Caco-2 (cell line): ENCODE results near the gene OCLN. TPM values are rescaled to one million over a fixed set of nuclear protein-coding genes. Genes with fewer than 3 reads are reported as not detected.
A peak's percentile ranks its signal among the peaks of the same experiment; 100 is the strongest.
"Not testable (repeated sequence)": the region's sequence is repeated elsewhere in the genome, so short reads cannot be mapped to it uniquely, and the experiment has no call there.

ENCODE experiments used
- BruUV-seq: library from RNA; stranded (reverse); fragments of 400-500 nt; replicated peaks from 2 replicates; lab custom pipeline; 2021; lab: Mats Ljungman, UMichigan
- CTCF ChIA-PET: fragments of 300-600 bp; sonication (Branson Sonifier 250); formaldehyde crosslinking; loops from one replicate; lab custom pipeline; 2022; ENCODE audit warnings: antibody characterized with exemption; lab: Charles Lee
- POLR2A ChIA-PET: fragments of 300-600 bp; sonication (Branson Sonifier 250); formaldehyde crosslinking; loops from one replicate; lab custom pipeline; 2022; ENCODE audit warnings: antibody characterized with exemption; lab: Charles Lee
- DNase-seq, 2 experiments: peaks; one replicate each; pipeline versions ENCODE4 v3.0.0 to v3.0.0-alpha.2; 2020 to 2022
- H3K27me3 ChIP-seq: replicated peaks from 2 replicates; pipeline ENCODE4 v1.6.0; 2011; ENCODE audit warnings: low read length; ENCODE audit not compliant: control insufficient read depth, insufficient read depth
- H3K36me3 ChIP-seq: 2 replicates; pipeline ENCODE4 v1.5.1; 2011; ENCODE audit warnings: low read length; ENCODE audit not compliant: control insufficient read depth, insufficient read depth
- H3K4me1 ChIP-seq: fragments of 250-450 bp; sonication (Bioruptor Pico); 2 replicates; pipeline ENCODE4 v1.5.1; 2020; ENCODE audit warnings: mild to moderate bottlenecking
- H3K4me3 ChIP-seq: 2 replicates; pipeline ENCODE4 v1.5.1; 2011; ENCODE audit warnings: low read depth, mild to moderate bottlenecking, control low read depth, low read length
- H3K9me3 ChIP-seq: fragments of 250-450 bp; sonication (Bioruptor Pico); 2 replicates; pipeline ENCODE4 v1.5.1; 2020; ENCODE audit warnings: mild to moderate bottlenecking, moderate library complexity
- H3K27ac Mint-ChIP-seq: one replicate; pipeline ENCODE4 v1.8.0; 2022; ENCODE audit warnings: mixed read lengths; ENCODE audit not compliant: unreplicated experiment
- H3K27me3 Mint-ChIP-seq: one replicate; pipeline ENCODE4 v1.8.0; 2022; ENCODE audit warnings: mixed read lengths; ENCODE audit not compliant: insufficient read depth, unreplicated experiment
- H3K36me3 Mint-ChIP-seq: one replicate; pipeline ENCODE4 v1.8.0; 2022; ENCODE audit warnings: mild to moderate bottlenecking, mixed read lengths; ENCODE audit not compliant: insufficient read depth, unreplicated experiment
- H3K4me1 Mint-ChIP-seq: one replicate; pipeline ENCODE4 v1.8.0; 2022; ENCODE audit warnings: low read depth, mixed read lengths; ENCODE audit not compliant: unreplicated experiment
- H3K4me3 Mint-ChIP-seq: one replicate; pipeline ENCODE4 v1.8.0; 2022; ENCODE audit warnings: mild to moderate bottlenecking, moderate library complexity, mixed read lengths; ENCODE audit not compliant: unreplicated experiment
- H3K9me3 Mint-ChIP-seq: one replicate; pipeline ENCODE4 v1.8.0; 2022; ENCODE audit warnings: mixed read lengths; ENCODE audit not compliant: unreplicated experiment
- intact Hi-C: fragments of 100-400 bp; cut with micrococcal nuclease; formaldehyde crosslinking; loops from one replicate; pipeline ENCODE4 v1.10.0; 2022; ENCODE audit not compliant: unreplicated experiment
- total RNA-seq: library from RNA; stranded (reverse); gene quantifications from 2 replicates; pipeline ENCODE4 v1.2.3, GENCODE V29; 2022
- TF ChIP-seq, protein P1 (sequence below), 2 experiments: fragments of 200-600 bp in 1 of 2; IDR thresholded peaks; 1 replicate in 1 of 2; 2 replicates in 1 of 2; pipeline versions ENCODE4 v1.5.1 to v1.8.0; 2011 to 2022; ENCODE audit warnings: antibody characterized with exemption in 1 of 2, control low read depth in 1 of 2, inconsistent platforms in 1 of 2, low read depth in 1 of 2, low read length in 1 of 2, mild to moderate bottlenecking in 1 of 2, moderate library complexity in 1 of 2; ENCODE audit not compliant: insufficient read depth in 1 of 2, severe bottlenecking in 1 of 2, unreplicated experiment in 1 of 2

Gene OCLN
- total RNA-seq, 1 experiment from 2014 or later, result 174 TPM

DNA sequence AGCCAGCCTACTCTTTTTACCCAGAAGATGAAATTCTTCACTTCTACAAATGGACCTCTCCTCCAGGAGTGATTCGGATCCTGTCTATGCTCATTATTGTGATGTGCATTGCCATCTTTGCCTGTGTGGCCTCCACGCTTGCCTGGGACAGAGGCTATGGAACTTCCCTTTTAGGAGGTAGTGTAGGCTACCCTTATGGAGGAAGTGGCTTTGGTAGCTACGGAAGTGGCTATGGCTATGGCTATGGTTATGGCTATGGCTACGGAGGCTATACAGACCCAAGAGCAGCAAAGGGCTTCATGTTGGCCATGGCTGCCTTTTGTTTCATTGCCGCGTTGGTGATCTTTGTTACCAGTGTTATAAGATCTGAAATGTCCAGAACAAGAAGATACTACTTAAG lies 16.6 kb downstream of the OCLN start:
- TF ChIP-seq, protein P1, sequence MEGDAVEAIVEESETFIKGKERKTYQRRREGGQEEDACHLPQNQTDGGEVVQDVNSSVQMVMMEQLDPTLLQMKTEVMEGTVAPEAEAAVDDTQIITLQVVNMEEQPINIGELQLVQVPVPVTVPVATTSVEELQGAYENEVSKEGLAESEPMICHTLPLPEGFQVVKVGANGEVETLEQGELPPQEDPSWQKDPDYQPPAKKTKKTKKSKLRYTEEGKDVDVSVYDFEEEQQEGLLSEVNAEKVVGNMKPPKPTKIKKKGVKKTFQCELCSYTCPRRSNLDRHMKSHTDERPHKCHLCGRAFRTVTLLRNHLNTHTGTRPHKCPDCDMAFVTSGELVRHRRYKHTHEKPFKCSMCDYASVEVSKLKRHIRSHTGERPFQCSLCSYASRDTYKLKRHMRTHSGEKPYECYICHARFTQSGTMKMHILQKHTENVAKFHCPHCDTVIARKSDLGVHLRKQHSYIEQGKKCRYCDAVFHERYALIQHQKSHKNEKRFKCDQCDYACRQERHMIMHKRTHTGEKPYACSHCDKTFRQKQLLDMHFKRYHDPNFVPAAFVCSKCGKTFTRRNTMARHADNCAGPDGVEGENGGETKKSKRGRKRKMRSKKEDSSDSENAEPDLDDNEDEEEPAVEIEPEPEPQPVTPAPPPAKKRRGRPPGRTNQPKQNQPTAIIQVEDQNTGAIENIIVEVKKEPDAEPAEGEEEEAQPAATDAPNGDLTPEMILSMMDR (IDR thresholded peaks at IDR 0.05; ENCODE audit: insufficient read depth in 1 of 2, low read depth in 1 of 2, low read length in 1 of 2, severe bottlenecking in 1 of 2, unreplicated experiment in 1 of 2), result no peak
- H3K36me3 Mint-ChIP-seq, result peaks cover 96% of the 10 kb centered on the region
- H3K9me3 ChIP-seq, result no peaks in the 10 kb centered on the region
- H3K9me3 Mint-ChIP-seq, result no peaks in the 10 kb centered on the region
- H3K4me3 Mint-ChIP-seq, result no peak overlapping the region
- CTCF ChIA-PET, result no interaction called here
- H3K36me3 ChIP-seq, result peaks cover 15% of the 10 kb centered on the region
- BruUV-seq, result no TSS peak
- no peak for DNase-seq
- H3K4me1 ChIP-seq, result peaks cover 23% of the 10 kb centered on the region
- H3K27ac Mint-ChIP-seq, result no peak overlapping the region
- no peaks in the 10 kb centered on the region for H3K27me3 ChIP-seq
- intact Hi-C loops, result no loop called here
- POLR2A ChIA-PET, result no interaction called here
- H3K4me1 Mint-ChIP-seq, result peaks cover 11% of the 10 kb centered on the region
- H3K27me3 Mint-ChIP-seq, result no peaks in the 10 kb centered on the region
- no peak overlapping the region for H3K4me3 ChIP-seq

- Histone ChIP-seq H3K36me3 (peaks cover 11% of the 10 kb centered on the region), H3K9me3 (no peaks in the 10 kb centered on the region), H3K4me3 (no peak overlapping the region), H3K27me3 (no peaks in the 10 kb centered on the region), H3K4me1 (peaks cover 24% of the 10 kb centered on the region)
- DNase-seq, result no peak
- Mint-ChIP-seq H3K4me3 (no peak overlapping the region), H3K4me1 (peaks cover 11% of the 10 kb centered on the region), H3K27ac (no peak overlapping the region), H3K9me3 (no peaks in the 10 kb centered on the region), H3K27me3 (no peaks in the 10 kb centered on the region), H3K36me3 (peaks cover 89% of the 10 kb centered on the region)
- intact Hi-C loops, result no loop called here
- TF ChIP-seq, protein P1 (IDR thresholded peaks at IDR 0.05; ENCODE audit: insufficient read depth in 1 of 2, low read depth in 1 of 2, low read length in 1 of 2, severe bottlenecking in 1 of 2, unreplicated experiment in 1 of 2), result no peak
- ChIA-PET POLR2A (no interaction called here), CTCF (no interaction called here)
- BruUV-seq, result no TSS peak
Observed at GRCh38 chr5:69510694-69511093, 18.1 kb downstream of the OCLN start.

GRCh38 chr5:69512740-69513260 lies 20.2 kb downstream of the OCLN start:
- Histone ChIP-seq H3K9me3 (no peaks in the 10 kb centered on the region), H3K27me3 (no peaks in the 10 kb centered on the region), H3K4me1 (peaks cover 32% of the 10 kb centered on the region), H3K4me3 (no peak overlapping the region), H3K36me3 (peaks cover 6% of the 10 kb centered on the region)
- BruUV-seq, result no TSS peak
- intact Hi-C loops, result no loop called here
- Mint-ChIP-seq H3K27ac (peak overlapping the region; percentile 21), H3K36me3 (peaks cover 88% of the 10 kb centered on the region), H3K4me3 (no peak overlapping the region), H3K27me3 (no peaks in the 10 kb centered on the region), H3K9me3 (no peaks in the 10 kb centered on the region), H3K4me1 (peaks cover 11% of the 10 kb centered on the region)
- ChIA-PET CTCF (no interaction called here), POLR2A (no interaction called here)
- DNase-seq, result no peak
- TF ChIP-seq, protein P1 (IDR thresholded peaks at IDR 0.05; ENCODE audit: insufficient read depth in 1 of 2, low read depth in 1 of 2, low read length in 1 of 2, severe bottlenecking in 1 of 2, unreplicated experiment in 1 of 2), result no peak

DNA sequence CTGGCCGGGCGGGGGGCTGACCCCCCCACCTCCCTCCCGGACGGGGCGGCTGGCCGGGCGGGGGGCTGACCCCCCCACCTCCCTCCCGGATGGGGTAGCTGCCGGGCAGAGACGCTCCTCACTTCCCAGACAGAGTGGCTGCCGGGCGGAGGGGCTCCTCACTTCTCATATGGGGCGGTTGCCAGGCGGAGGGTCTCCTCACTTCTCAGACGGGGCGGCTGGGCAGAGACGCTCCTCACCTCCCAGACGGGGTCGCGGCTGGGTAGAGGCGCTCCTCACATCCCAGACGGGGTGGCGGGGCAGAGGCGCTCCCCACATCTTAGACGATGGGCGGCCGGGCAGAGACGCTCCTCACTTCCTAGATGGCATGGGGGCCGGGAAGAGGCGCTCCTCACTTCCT lies 23.0 kb downstream of the OCLN start:
- Mint-ChIP-seq H3K4me1 (peaks cover 11% of the 10 kb centered on the region), H3K36me3 (peaks cover 85% of the 10 kb centered on the region), H3K27ac (peak overlapping the region; percentile 74)
- intact Hi-C loops, H3K9me3 Mint-ChIP-seq, H3K27me3 ChIP-seq, H3K9me3 ChIP-seq, H3K27me3 Mint-ChIP-seq, H3K36me3 ChIP-seq, H3K4me3 ChIP-seq, CTCF ChIA-PET, POLR2A ChIA-PET, DNase-seq, H3K4me3 Mint-ChIP-seq, BruUV-seq: not testable (repeated sequence)
- peaks cover 55% of the 10 kb centered on the region for H3K4me1 ChIP-seq
